ENCODE results near the gene ARHGAP9. TPM values are rescaled to one million over a fixed set of nuclear protein-coding genes. Genes with fewer than 3 reads are reported as not detected.
"Not testable (repeated sequence)": the region's sequence is repeated elsewhere in the genome, so short reads cannot be mapped to it uniquely, and the experiment has no call there.

Gene ARHGAP9
- total RNA-seq, 1 experiment from 2014 or later, result 2.2 TPM

DNA sequence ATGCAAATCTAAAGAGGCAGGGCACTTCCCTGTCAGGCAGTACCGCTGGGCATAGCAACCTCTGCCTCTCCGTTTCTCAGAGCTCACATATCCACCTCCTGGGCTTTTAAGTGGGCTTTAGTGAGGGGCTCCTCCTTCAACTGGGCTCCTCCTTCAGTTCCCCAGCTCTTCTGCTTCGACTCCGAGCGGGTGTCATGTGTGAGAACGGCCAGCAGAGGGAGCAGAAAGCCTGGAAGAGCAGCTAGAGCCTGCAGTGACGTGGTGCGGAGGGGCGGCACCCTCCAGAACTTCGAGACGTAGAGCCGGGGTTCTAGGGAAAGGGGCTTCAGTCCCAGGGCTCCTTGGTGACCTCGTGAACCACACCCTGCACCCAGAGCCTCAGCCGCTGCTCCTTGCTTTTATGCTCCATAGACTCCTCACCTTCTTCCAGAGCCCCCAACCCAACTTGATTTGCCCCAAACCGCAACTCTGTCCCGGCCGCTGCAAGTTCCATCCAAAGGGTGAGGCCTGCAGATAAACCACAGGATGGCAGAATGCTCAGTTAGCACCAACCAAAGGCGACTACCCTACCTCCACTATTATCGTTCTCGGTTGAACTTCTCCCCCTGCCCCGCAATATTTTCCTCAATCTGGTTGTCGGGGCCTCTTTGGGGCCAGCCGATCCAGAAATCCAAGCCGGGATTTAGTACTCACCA is 20.5 kb downstream of the ARHGAP9 start:
- DNase-seq (ENCODE audit: low read depth), result peak; percentile 98

DNA sequence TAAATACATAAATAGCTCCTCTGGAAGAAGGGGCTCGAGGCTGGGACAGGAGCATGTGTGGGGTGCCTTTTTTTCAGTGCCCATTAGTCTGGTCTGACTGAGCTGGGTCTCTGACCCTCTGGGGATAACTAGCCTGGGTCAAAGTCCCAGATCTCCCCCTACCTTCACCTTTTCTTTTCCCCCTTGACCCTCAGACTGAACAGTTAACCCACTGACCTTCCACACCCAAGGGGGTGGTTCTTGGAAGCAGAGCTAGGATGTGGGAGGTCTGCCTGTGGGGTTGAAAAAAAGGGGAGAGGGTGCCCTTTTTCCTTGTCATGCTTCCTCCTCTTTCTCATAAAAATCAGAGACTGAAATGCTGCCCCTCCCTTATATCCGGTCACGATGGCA is 21.0 kb downstream of the ARHGAP9 start:
- DNase-seq (ENCODE audit: low read depth), result no peak

DNA sequence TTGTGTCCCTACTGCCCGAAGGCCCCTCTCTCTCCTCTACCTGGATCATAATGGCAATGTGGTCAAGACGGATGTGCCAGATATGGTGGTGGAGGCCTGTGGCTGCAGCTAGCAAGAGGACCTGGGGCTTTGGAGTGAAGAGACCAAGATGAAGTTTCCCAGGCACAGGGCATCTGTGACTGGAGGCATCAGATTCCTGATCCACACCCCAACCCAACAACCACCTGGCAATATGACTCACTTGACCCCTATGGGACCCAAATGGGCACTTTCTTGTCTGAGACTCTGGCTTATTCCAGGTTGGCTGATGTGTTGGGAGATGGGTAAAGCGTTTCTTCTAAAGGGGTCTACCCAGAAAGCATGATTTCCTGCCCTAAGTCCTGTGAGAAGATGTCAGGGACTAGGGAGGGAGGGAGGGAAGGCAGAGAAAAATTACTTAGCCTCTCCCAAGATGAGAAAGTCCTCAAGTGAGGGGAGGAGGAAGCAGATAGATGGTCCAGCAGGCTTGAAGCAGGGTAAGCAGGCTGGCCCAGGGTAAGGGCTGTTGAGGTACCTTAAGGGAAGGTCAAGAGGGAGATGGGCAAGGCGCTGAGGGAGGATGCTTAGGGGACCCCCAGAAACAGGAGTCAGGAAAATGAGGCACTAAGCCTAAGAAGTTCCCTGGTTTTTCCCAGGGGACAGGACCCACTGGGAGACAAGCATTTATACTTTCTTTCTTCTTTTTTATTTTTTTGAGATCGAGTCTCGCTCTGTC is 22.8 kb downstream of the ARHGAP9 start:
- DNase-seq (ENCODE audit: low read depth), result no peak

DNA sequence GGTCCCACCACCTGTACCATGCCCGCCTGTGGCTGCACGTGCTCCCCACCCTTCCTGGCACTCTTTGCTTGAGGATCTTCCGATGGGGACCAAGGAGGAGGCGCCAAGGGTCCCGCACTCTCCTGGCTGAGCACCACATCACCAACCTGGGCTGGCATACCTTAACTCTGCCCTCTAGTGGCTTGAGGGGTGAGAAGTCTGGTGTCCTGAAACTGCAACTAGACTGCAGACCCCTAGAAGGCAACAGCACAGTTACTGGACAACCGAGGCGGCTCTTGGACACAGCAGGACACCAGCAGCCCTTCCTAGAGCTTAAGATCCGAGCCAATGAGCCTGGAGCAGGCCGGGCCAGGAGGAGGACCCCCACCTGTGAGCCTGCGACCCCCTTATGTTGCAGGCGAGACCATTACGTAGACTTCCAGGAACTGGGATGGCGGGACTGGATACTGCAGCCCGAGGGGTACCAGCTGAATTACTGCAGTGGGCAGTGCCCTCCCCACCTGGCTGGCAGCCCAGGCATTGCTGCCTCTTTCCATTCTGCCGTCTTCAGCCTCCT is 23.4 kb downstream of the ARHGAP9 start:
- peak; percentile 61 for DNase-seq (ENCODE audit: low read depth)

DNA sequence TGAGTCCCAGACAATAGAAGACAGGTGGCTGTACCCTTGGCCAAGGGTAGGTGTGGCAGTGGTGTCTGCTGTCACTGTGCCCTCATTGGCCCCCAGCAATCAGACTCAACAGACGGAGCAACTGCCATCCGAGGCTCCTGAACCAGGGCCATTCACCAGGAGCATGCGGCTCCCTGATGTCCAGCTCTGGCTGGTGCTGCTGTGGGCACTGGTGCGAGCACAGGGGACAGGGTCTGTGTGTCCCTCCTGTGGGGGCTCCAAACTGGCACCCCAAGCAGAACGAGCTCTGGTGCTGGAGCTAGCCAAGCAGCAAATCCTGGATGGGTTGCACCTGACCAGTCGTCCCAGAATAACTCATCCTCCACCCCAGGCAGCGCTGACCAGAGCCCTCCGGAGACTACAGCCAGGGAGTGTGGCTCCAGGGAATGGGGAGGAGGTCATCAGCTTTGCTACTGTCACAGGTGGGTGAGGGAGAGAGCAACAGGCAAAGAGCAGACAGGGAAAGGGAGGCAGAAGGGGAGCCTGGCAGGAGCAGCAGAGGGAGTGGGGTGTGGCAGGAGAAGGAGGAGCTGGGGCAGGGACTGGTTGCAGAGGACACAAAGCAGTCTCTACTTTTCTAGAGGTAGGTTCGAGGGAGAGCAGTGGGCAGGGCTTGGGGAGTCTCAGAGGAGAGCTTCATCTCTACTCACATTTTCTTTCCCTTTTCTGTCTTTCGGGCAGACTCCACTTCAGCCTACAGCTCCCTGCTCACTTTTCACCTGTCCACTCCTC is 24.1 kb downstream of the ARHGAP9 start:
- no peak for DNase-seq (ENCODE audit: low read depth)

DNA sequence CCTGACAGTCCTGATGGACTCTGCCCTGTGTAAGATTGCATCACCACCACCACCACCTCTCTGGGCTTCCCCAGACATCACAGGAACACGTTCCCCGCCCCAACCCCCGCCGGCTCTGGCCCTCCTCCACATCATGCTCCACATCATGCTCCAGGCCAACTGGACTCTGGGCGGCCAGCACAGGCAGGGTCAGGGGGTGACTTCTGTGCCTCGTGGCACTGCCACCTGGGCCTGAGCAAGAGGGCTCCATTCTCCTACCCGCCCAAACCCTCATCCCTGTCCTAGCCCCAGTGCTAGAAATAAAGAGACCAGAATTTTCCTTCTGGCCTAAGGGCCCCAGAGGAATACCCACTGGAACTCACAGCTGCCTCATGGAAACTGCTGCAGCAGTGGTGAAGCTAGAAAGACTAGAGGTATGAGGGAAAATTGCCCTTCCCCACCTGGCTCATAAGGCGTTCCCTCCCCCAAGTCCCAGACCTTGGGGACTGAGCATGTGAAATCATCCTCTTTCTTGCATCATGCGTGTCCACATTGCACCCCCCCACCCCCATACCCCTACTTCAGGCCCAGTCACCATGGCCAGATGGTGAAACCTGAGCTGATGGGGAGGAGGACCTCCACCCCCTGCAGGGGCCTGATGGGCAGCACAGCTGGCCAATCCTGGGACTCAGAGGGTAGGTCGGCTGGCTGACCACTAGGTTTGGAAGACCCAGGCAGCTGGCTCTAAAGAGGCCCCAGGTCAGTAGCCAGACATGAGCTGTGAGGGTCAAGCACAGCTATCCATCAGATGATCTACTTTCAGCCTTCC is 24.9 kb downstream of the ARHGAP9 start, which contains the start of gene INHBE:
Gene INHBE, plus strand, starts transcription at position 742 of the 808 bp plus-strand sequence. CDS start 230 bp downstream, outside the sequence.
- peak; percentile 45 for DNase-seq (ENCODE audit: low read depth)

DNA sequence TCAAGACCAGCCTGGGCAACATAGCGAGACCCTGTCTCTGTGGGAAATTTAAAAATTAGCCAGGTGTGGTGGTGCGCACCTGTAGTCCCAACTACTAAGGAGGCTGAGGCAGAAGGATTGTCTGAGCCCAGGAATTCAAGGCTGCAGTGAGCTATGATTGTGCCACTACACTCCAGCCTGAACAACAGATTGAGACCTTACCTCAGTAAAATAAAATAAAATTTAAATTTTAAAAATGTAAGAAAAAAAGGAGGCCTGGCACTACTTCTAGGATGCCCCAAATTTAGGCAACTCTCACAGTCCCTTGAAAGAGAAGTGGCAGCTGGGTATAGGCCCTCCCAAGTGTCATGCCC is 25.5 kb downstream of the ARHGAP9 start:
- no peak for DNase-seq (ENCODE audit: low read depth)

DNA sequence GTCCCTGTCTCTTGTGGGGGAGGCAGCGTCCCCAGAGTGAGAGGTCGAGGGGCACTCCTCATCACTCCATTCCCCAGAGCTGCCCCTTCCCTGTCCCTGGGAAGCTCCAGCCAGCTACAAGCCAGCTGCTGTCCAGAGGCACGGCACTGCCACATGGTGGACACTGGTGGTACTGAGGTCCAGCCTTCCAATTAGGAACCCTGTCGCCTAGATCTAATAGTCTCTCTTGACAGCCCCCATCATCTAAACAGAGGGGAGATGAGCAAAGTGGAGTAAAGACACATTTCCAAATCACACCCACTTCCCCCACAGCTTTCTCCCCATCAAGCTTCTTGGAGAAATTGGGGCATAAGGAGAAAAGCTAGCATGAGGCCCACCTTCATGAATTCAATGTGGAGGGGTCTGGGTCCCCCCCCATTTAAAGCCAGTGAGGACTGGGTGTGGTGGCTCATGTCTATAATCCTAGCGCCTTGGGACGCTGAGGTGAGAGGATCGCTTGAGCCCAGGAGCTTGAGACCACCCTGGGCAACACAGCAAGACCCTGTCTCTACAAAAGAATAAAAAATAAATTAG is 26.6 kb downstream of the ARHGAP9 start:
- peak; percentile 70 for DNase-seq (ENCODE audit: low read depth)

DNA sequence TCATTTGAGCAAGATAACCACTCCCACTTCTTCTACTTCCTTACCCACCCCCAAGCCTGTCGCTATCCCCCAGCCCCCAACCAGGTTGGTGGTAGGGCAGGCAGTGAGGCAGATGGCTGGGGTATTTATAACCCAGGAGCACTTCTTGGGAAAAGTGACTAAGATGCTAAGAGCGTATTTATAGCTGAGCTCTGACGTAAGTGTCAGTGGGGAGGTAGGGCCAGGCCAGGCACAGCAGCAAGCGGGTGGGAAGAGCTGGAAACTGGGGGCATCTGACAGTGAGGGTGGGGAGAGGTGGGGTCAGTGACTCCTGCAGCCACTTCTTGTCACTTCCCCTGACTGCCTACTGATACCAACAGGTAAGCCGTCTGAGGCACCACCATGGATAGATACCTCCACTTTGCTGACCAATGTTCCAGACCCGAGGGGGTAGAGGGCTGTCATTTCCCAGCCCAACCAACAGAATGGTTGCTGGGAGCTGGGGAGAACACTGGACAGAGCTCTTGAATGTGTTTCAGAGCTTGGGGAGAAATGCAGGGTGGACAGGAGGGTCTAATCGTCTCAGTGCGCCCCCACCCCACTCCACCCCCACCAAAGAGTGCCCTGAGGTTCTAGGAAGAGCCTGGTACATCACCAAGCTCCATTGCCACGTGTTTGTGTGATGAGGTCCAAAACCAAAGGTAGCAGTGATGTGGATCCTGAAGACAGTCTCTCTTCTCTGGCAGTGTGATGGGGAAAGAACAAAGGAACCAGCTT is 27.3 kb downstream of the ARHGAP9 start:
- DNase-seq (ENCODE audit: low read depth), result peak; percentile 84

DNA sequence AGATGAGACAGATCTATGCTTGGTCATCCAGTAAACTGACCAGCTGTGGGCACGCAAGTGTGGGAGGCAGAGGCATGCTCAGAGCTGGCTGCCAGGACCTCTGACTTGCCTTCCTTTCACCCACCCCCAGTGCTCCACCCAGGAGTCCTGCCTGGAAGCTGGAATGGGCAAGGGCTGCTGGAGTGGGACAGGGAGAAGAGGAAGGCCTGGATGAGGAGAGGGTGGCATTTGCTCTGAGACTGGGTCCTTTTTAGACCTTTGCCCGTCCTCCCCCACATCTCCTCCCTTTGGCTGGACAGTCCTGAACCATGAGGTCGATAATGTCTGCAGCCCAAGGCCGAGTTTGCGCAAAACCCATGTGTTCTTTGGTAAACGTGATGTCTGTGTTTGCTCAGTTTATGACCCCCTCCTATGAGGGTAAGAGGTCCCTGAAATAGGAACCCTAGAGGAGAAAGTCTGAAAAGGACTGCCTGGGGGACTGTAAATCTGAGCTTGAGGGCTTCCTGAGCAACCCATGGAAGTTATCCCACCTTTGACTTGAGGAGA is 28.4 kb downstream of the ARHGAP9 start:
- no peak for DNase-seq (ENCODE audit: low read depth)

DNA sequence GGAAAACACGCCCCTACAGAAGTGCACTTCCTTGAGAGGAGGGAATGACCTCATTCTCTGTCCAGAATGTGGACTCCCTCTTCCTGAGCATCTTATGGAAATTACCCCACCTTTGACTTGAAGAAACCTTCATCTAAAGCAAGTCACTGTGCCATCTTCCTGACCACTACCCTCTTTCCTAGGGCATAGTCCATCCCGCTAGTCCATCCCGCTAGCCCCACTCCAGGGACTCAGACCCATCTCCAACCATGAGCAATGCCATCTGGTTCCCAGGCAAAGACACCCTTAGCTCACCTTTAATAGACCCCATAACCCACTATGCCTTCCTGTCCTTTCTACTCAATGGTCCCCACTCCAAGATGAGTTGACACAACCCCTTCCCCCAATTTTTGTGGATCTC is 29.6 kb downstream of the ARHGAP9 start:
- no peak for DNase-seq (ENCODE audit: low read depth)

DNA sequence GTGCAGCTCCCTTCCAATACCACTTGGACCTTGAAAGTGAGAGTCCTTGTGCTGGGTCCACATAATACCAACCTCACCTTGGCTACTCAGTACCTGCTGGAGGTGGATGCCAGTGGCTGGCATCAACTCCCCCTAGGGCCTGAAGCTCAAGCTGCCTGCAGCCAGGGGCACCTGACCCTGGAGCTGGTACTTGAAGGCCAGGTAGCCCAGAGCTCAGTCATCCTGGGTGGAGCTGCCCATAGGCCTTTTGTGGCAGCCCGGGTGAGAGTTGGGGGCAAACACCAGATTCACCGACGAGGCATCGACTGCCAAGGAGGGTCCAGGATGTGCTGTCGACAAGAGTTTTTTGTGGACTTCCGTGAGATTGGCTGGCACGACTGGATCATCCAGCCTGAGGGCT is 30.3 kb downstream of the ARHGAP9 start:
- no peak for DNase-seq (ENCODE audit: low read depth)

DNA sequence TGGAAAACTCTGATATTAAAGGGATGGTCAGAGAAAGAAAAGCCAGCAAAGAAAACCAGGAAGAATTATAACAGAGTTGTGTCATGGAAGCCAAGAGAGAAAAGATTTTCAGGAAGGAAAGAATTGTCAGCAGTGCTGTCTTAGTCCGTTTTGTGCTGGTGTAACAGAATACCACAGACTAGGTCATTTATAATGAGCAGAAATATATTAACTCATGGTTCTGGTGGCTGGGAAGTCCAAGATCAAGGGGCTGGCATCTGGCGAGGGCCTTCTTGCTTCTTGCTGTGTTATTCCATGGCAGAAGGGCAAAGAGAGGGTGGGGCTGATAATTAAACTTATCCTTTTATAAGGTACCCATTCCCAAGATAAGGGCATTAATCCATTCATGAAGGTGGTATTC is 31.0 kb downstream of the ARHGAP9 start:
- DNase-seq (ENCODE audit: low read depth), result no peak

DNA sequence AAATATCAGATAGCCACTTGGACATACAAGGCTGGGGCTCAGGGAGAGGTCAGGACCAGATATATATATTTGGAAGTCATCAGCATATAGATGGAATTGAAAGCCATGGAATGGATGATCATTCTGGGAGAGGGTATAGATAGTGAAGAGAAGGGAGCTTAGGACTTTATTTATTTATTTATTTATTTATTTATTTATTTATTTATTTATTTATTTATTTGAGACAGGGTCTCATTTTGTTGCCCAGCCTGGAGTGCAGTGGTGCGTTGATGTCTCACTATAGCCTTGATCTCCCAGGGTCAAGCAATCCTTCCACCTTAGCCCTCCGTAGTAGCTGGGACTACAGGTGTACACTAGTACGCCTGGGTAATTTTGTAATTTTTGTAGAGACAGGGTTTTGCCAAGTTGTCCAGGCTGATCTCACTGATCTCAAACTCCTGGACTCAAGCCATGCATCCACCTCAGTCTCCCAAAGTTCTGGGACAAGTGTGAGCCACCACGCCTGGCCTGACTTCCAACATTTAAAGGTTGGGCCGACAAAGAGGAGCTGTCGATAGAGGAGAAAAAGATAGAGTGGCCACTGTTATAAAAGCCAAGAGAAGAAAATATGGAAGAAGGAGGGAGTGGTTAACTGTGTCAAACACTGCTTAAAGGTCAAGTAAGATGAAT is 33.2 kb downstream of the ARHGAP9 start:
- no peak for DNase-seq (ENCODE audit: low read depth)

DNA sequence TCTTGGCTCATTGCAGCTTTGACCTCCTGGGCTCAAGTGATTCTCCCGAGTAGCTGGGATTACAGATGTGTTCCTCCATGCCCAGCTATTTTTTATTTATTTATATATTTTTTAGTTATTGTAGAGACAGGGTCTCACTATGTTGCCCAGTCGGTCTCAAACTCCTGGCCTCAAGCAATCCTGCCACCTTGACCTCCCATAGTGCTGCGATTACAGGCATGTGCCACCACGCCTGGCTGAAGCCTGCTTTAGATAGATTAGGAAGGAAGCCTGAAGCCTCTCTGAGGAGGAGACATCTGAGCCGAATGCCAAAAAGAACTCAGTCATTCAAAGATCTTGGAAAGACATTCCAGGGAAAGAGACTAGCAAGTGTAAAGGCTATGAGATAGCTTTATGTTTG is 34.9 kb downstream of the ARHGAP9 start:
- no peak for DNase-seq (ENCODE audit: low read depth)

DNA sequence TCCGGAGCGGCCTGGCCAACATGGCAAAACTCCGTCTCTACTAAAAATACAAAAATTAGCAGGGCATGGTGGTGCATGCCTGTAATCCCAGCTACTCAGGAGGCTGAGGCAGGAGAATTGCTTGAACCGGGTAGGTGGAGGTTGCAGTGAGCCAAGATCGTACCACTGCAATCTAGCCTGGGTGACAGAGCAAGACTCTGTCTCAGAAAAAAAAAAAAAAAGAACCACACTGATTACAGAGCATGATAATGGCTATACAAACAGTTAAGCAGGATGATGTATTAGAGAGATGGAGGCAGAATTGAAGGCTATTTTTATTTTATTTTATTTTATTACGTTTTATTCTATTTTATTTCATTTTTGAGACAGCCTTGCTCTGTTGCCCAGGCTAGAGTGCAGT is 35.3 kb downstream of the ARHGAP9 start:
- DNase-seq (ENCODE audit: low read depth), result not testable (repeated sequence)

DNA sequence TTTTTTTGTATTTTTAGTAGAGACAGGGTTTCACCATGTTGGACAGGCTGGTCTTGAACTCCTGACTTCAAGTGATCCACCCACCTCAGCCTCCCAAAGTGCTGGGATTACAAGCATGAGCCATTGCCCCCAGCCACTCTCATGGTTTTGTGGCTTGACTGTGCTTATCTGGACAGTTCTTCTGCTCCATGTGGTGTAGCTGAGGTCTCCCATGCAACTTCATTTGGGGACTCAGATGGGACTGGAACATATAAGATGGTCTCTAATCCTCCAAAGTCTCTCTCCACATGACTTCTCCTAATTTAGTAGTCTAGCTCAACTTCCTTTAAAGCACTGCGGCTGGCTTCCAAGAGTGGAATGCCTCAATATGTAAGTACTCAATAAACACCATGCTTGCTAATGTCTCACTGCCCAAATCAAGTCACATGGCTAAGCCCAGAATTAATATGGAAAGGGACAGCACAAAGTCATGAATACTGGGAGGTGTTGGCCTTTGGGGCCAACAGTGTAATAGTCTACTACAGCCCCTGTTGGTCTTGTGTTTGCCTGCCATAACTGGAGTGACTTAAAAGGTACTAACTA is 37.7 kb downstream of the ARHGAP9 start:
- no peak for DNase-seq (ENCODE audit: low read depth)

DNA sequence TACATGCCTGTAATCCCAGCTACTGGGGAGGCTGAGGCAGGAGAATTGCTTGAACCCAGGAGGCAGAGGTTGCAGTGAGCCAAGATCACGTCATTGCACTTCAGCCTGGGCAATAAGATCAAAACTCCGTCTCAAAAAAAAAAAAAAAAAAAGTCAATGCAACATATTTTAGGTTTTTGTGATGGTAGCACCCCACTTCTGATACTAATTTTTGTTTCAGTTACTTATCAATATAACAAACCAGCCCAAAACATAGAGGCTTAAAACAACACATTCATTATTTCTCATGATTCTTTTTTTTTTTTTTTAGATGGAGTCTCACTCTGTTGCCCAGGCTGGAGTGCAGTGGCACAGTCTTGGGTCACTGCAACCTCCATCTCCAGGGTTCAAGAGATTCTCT is 38.3 kb downstream of the ARHGAP9 start:
- not testable (repeated sequence) for DNase-seq (ENCODE audit: low read depth)

Measured in HT1080 (cell line).